IPS-NIHi7 (cell line): ENCODE data around the gene SNAI1.
A peak's percentile ranks its signal among the peaks of the same experiment; 100 is the strongest.
"Not testable (repeated sequence)": the region's sequence is repeated elsewhere in the genome, so short reads cannot be mapped to it uniquely, and the experiment has no call there.

Experiments used
- DNase-seq: peaks from one replicate; pipeline ENCODE4 v3.0.0; 2012; ENCODE audit warnings: mixed read lengths; ENCODE audit errors: extremely low spot score

Gene SNAI1

GRCh38 chr20:49982346-49983122, at the start of gene SNAI1:
Gene SNAI1, plus strand, starts transcription at chr20:49982980. Its CDS starts 80 bp downstream, at chr20:49983060.
- DNase-seq: peak; percentile 94

- no peak for DNase-seq
Observed at GRCh38 chr20:49935746-49936152, 47.0 kb upstream of the SNAI1 start.

- peak; percentile 98 for DNase-seq
Observed at GRCh38 chr20:49936153-49937026, 46.4 kb upstream of the SNAI1 start, which contains the start of gene RNF114. Gene RNF114, plus strand, starts transcription at chr20:49936397. Its CDS starts 16 bp downstream, at chr20:49936413.

- peak; percentile 14 for DNase-seq
Observed at GRCh38 chr20:49937027-49937929, 45.5 kb upstream of the SNAI1 start.

GRCh38 chr20:49938173-49939163, 44.3 kb upstream of the SNAI1 start:
- DNase-seq: no peak

GRCh38 chr20:49941456-49941855, 41.3 kb upstream of the SNAI1 start:
- DNase-seq: no peak

- no peak for DNase-seq
Observed at GRCh38 chr20:49942303-49942702, 40.5 kb upstream of the SNAI1 start.

GRCh38 chr20:49942942-49943341, 39.8 kb upstream of the SNAI1 start:
- DNase-seq: no peak

GRCh38 chr20:49945306-49945700, 37.5 kb upstream of the SNAI1 start:
- DNase-seq: no peak

- DNase-seq: no peak
Observed at GRCh38 chr20:49945701-49946477, 36.9 kb upstream of the SNAI1 start.

- no peak for DNase-seq
Observed at GRCh38 chr20:49948178-49948577, 34.6 kb upstream of the SNAI1 start.

- no peak for DNase-seq
Observed at GRCh38 chr20:49948809-49949507, 33.8 kb upstream of the SNAI1 start.

- DNase-seq: no peak
Observed at GRCh38 chr20:49951151-49951550, 31.6 kb upstream of the SNAI1 start.

- DNase-seq: no peak
Observed at GRCh38 chr20:49955167-49955566, 27.6 kb upstream of the SNAI1 start.

- DNase-seq: not testable (repeated sequence)
Observed at GRCh38 chr20:49955830-49956396, 26.9 kb upstream of the SNAI1 start.

- no peak for DNase-seq
Observed at GRCh38 chr20:49956689-49957088, 26.1 kb upstream of the SNAI1 start.

- not testable (repeated sequence) for DNase-seq
Observed at GRCh38 chr20:49957089-49957938, 25.5 kb upstream of the SNAI1 start.

GRCh38 chr20:49961413-49961812, 21.4 kb upstream of the SNAI1 start:
- no peak for DNase-seq
